Activated naive CD4-positive, alpha-beta T cell (primary cell): Measurements from ENCODE around the gene PDCD2L.
"Not testable (repeated sequence)": the region's sequence is repeated elsewhere in the genome, so short reads cannot be mapped to it uniquely, and the experiment has no call there.

Source experiments
- DNase-seq, 4 experiments: peaks; one replicate each; lab custom pipeline; 2025; lab: John Stamatoyannopoulos, UW

Gene PDCD2L

GRCh38 chr19:34375598-34375997 lies 28.6 kb upstream of the PDCD2L start:
- no peak for DNase-seq

DNA sequence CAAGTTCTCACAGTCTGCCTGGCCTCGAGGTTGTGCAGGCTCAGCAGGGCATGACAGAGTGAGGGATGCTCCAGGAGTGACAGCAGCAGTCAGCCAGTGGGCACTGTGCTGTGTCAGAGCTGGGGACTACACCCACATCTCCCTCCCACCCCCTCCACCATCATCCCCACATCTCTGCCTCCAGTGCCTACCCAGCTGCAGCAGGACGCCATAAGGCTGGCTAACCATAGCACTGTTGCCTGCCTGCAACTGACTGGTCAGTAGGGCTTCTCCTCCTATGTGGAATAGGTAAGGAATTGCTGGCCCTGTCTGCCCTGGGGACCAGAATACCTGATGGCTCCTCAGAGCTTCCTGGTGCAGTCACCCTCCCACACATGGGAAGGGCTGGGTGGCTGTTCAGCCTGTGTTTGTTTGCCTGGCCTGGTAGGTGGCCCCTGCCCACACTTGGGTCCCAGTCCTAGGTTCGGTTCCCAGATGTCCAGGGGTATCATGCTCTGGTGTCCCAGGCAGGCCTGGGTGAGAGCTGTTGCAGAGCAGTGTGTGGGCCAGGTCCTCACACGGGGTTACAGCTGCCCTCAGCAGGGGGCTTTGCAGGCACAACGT lies 23.5 kb upstream of the PDCD2L start:
- no peak for DNase-seq

- DNase-seq: no peak
These were observed 22.6 kb upstream of the PDCD2L start for GRCh38 chr19:34381399-34382251.

DNA sequence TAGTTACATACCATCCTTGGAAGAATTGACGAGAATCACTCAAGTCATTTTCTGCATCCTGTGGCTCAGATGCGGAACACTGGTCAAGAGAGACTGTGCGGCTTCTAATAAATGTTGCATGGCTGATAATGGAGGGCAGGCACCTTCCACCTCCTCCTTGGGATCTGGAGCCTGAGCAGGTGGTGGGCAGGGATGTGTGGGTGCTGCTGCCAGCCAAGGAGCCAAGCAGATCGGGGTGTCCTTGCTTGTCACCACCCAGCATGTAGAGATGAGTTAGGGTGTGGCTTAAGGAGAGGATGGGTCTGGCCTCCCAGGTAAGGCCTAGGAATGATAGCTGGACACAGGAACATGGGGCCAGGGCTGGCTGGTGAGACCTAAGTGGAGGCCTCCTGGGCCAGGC lies 21.7 kb upstream of the PDCD2L start:
- no peak for DNase-seq

DNA sequence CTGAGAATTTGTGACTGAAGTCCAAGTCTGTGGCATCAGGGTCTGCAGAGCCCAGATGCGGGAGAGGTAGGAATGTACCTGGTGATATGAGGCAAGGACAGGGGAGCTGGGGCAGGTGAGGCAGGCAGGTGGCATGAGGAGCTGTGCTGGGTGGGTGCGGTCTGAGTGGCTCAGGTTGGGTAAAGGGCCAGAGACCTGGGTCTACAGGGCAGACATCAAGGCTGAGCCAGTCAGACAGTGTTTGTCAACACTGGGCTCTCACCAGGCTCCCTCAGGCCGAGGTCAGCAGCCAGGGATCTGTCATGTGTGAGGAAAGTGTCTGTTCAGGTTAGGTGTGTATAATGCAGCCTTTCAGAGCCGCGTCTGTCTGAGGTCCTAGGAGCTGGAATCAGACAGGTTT lies 20.6 kb upstream of the PDCD2L start:
- DNase-seq: no peak

- no peak for DNase-seq
These were observed 17.4 kb upstream of the PDCD2L start for GRCh38 chr19:34386645-34387445.

GRCh38 chr19:34387446-34387810 lies 16.8 kb upstream of the PDCD2L start:
- DNase-seq: no peak

DNA sequence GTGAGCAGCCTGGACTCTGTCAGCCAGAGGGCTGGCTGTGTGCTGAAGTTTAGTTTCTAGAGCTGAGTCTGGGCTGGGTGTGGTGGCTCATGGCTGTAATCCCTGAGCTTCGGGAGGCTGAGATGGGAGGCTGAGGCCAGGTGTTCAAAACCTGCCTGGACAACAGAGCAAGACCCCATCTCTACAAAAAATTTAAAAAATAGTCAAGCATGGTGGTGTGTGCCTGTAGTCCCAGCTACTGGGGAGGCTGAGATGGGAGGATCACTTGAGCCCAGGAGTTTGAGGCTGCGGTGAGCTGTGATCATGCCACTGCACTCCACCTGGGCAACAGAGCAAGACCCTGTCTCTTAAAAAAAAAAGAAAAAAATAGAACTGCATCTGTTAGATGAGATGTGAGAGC lies 15.5 kb upstream of the PDCD2L start:
- DNase-seq: not testable (repeated sequence)

DNA sequence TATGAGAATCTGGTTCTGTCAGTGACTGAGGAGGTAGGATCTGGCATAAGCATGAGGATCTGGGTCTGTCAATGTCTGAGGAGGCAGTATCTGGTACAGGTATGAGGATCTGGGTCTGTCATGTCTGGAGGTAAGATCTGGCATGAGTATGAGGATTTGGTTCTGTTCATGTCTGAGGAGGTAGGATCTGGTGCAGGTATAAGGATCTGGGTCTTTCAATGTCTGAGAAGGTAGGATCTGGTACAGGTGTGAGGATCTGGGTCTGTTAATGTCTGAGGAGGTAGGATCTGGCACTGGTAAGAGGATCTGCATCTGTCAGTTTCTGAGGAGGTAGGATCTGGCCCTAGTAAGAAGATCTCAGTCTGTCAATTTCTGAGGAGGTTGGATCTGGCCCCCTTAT lies 12.4 kb upstream of the PDCD2L start:
- no peak for DNase-seq

- DNase-seq: no peak
These were observed 11.2 kb upstream of the PDCD2L start for GRCh38 chr19:34393031-34393430.

DNA sequence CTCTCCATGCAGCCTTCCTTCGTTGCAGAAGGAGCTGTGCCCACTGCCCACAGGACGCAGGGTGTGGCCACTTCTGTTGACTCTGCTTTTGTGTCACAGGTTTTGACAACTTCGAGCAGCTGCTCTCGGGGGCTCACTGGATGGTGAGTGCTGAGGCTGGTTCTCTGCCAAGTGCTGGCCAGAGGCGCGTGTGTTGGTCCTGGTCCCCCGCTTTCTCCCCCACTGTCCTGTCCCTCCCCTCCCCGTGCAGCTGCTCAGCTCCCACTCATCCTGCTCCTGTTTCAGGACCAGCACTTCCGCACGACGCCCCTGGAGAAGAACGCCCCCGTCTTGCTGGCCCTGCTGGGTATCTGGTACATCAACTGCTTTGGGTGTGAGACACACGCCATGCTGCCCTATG lies 10.6 kb upstream of the PDCD2L start:
- no peak for DNase-seq

DNA sequence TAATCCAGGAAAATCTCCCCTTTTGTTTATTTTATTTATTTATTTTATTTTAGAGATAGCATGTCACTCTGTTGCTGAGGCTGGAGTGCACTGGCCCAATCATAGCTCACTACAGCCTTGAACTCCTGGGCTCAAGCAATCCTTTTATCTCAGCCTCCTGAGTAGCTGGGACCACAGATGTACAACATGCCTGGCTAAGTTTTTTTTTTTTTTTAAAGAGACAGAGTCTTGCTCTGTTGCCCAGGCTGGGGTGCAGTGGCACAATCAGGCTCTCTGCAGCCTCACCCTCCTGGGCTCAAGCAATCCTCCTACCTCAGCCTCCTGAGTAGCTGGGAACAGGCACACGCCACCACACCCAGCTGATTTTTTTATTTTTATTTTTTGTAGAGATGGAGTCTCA lies 6.3 kb upstream of the PDCD2L start:
- DNase-seq: no peak

DNA sequence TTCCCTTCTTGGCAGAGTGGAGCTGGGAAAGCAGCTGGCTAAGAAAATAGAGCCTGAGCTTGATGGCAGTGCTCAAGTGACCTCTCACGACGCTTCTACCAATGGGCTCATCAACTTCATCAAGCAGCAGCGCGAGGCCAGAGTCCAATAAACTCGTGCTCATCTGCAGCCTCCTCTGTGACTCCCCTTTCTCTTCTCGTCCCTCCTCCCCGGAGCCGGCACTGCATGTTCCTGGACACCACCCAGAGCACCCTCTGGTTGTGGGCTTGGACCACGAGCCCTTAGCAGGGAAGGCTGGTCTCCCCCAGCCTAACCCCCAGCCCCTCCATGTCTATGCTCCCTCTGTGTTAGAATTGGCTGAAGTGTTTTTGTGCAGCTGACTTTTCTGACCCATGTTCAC lies 4.3 kb upstream of the PDCD2L start:
- DNase-seq: no peak

DNA sequence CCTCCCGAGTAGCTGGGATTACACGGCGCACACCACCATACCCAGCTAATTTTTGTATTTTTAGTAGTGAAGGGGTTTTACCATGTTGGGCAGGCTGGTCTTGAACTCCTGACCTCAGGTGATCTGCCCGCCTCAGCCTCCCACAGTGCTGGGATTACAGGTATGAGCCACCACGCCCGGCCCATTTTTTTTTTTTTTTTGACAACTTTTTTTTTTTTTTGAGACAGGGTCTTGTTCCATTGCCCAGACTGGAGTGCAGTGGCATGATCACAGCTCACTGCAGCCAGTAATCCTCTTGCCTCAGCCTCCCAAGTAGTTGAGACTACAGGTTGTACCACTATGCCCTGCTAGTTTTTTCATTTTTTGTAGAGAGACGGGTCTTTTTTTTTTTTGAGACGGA lies 3.4 kb upstream of the PDCD2L start:
- not testable (repeated sequence) for DNase-seq

GRCh38 chr19:34402074-34402600 lies 2.1 kb upstream of the PDCD2L start:
- no peak for DNase-seq

GRCh38 chr19:34403784-34404108 lies 453 bp upstream of the PDCD2L start:
- DNase-seq: no peak

GRCh38 chr19:34405892-34406660 lies 1.9 kb downstream of the PDCD2L start:
- DNase-seq: no peak

- no peak for DNase-seq
These were observed 4.2 kb downstream of the PDCD2L start for GRCh38 chr19:34408411-34408810.

- DNase-seq: no peak
These were observed 5.3 kb downstream of the PDCD2L start for GRCh38 chr19:34409189-34410164.

DNA sequence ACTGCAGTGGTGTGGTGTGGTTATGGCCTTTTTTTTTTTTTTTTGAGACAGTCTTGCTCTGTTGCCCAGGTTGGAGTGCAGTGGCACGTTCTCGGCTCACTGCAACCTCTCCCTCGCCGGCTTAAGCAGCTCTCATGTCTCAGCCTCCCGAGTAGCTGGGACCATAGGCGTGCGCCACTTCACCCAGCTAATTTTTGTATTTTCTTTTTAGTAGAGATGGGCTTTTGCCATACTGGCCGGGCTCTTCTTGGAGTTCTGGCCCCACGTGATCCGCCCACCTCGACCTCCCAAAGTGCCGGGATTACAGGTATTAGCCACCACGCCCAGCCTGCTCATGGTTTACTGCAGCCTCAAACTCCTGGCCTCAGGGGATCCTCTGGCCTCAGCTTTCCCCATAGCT lies 7.0 kb downstream of the PDCD2L start:
- no peak for DNase-seq

DNA sequence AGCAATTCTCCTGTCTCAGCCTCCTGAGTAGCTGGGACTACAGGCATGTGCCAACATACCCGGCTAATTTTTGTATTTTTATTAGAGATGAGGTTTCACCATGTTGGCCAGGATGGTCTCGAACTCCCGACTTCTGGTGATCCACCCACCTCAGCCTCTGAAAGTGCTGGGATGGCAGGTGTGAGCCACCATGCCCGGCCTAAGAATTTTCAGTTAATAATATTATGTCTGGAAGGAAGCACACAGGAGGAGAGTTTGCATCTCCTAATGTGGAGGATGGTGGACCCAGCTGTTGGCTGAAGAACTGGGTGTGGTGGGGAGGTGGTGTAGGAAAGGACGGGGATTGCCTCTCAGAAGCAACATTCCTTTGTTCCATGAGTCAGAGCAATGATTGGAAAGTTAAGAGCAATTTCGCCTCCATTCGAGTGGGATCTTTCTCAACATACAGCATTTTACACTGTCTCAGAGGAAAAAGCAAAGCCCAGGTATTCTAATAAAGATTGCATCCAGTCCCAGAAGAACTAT lies 11.9 kb downstream of the PDCD2L start:
- no peak for DNase-seq
